Heart left ventricle (tissue), 13 donors: ENCODE data around the gene CFAP97D2.

Source experiments
- CTCF ChIP-seq, 12 donors: fragments of 200-600 bp; sonication (generic) in 4 of 12; IDR thresholded peaks; one replicate each; pipeline versions ENCODE4 v1.5.0 to v1.8.0; 2018 to 2022; ENCODE audit warnings: antibody characterized with exemption in 12 of 12, mild to moderate bottlenecking in 5 of 12
- POLR2A ChIP-seq, 2 donors: fragments of 450-650 bp; IDR thresholded peaks; one replicate each; pipeline ENCODE4 v1.6.1; 2017; ENCODE audit warnings: antibody characterized with exemption in 2 of 2, mild to moderate bottlenecking in 2 of 2, moderate library complexity in 2 of 2
- donor health status: ischemic (EF 13 %, LVEDD 7.1; RV severe dilation, severe dysfunction).
- donor health status: DM: no; HTN: yes; CAD: no.
- donor health status: DM: no; HTN: no; CAD: no.
- donor health status: ischemic (EF 25% LVEDD 6.9; RV normal size, moderate dysfunction).
- donor health status: ischemic (EF 25% LVEDD 5.7; RV mildly dilated, moderate dysfunction).
- donor health status: ischemic (EF 35%, LVEDD 5.7; RV mildly dilated, moderate dysfunction).
- donor health status: nonischemic (EF 11% LVEDD 7.7; RV severe dilation, severe dysfunction).
- donor health status: DM: yes; HTN: yes; CAD: no.
- donor health status: PGD.
- donor health status: ischemic (EF 29% LVEDD 5.4; RV normal size, mild dysfunction).
- donor health status: nonischemic (EF 23%, LVEDD 6.1; RV moderate dilation, normal function).

GRCh38 chr13:114136576-114136975 is 42.5 kb upstream of the CFAP97D2 start:
- TF ChIP-seq CTCF (IDR thresholded peaks at IDR 0.05) (no peak), POLR2A (IDR thresholded peaks at IDR 0.05) (no peak)
